ENCODE results near the gene TBC1D4.

DNA sequence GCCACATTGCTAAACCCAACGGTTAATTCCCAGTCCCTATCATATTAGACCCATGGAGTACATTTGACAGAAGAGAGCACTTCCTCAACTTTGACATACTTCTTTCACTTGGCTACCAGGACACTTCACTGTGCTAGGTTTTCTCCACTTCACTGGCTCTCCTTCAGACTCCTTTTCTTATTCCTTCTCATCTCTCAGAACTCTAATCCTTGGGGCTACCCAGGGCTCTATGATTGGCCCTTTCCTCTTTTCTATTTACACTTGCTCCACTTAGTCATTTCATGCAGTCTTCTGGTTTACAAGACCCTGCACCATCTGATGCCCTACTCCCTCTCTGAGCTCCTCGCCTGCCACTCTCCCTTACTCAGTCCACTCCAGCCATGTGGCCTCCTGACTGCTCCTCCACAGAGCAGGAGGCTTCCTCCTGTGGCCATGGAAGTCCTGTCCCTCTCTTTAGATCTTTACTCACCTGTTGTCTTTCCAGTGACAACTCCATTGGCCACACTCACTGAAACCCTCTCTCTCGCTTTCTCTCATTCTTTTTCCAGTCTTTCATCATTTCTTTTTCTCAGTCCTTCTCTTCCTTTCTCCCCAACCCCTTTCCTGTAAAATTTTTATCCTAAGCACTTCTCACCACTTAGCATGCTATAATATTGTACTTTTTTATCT, 90.4 kb downstream of the TBC1D4 start:
- TF ChIP-seq POLR2A (IDR thresholded peaks at IDR 0.05) (no peak), POLR2AphosphoS5 (IDR thresholded peaks at IDR 0.05) (no peak)
- TF ChIP-seq, protein P1, sequence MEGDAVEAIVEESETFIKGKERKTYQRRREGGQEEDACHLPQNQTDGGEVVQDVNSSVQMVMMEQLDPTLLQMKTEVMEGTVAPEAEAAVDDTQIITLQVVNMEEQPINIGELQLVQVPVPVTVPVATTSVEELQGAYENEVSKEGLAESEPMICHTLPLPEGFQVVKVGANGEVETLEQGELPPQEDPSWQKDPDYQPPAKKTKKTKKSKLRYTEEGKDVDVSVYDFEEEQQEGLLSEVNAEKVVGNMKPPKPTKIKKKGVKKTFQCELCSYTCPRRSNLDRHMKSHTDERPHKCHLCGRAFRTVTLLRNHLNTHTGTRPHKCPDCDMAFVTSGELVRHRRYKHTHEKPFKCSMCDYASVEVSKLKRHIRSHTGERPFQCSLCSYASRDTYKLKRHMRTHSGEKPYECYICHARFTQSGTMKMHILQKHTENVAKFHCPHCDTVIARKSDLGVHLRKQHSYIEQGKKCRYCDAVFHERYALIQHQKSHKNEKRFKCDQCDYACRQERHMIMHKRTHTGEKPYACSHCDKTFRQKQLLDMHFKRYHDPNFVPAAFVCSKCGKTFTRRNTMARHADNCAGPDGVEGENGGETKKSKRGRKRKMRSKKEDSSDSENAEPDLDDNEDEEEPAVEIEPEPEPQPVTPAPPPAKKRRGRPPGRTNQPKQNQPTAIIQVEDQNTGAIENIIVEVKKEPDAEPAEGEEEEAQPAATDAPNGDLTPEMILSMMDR (IDR thresholded peaks at IDR 0.05) = no peak
